Adipose tissue (tissue), 3 donors: Measurements from ENCODE around the gene CTBP1. TPM values are rescaled to one million over a fixed set of nuclear protein-coding genes. Genes with fewer than 3 reads are reported as not detected.

Source experiments
- H3K27ac ChIP-seq: one replicate; pipeline ENCODE4 v1.5.1; 2013; ENCODE audit warnings: low read depth, low read length
- WGBS, 3 donors: extraction: QIAGEN DNeasy Blood & Tissue Kit; methylation state at CpG; one replicate each; pipeline ENCODE4 v1.1.7; 2013; 5-methylcytosine and 5-hydroxymethylcytosine counted together
- polyA plus RNA-seq, 3 donors: library from polyadenylated mRNA; stranded (reverse); fragments of 200-250 nt; gene quantifications; one replicate each; pipeline ENCODE4 v1.2.3, GENCODE V29; 2013
- donor health status: healthy with polysubstance abuse.
- donor health status: Bipolar disorder and iron deficiency.
- donor health status: healthy.

CTBP1 gene
- polyA plus RNA-seq, 3 donors: 102 to 144 (median 109) TPM

DNA sequence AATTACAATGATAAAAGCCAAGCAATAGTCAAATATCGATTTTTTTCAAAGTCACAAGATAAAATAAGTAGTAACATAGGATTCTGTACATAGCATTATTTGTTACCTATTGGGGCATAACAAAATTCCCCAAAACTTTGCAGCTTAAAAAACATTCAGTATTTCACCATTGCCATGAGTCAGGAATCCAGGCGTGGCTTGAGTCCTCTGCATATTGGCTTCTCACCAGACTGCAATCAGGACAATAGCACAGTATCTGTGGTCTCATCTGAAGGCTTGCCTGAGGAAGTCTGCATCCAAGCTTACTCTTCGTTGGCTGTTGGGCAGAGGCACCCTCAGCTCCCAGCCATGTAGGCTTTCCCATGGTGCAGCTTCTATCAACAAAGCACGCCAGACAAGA is 6.2 kb upstream of the CTBP1 start:
- H3K27ac ChIP-seq: no peak overlapping the region
- WGBS, 3 donors: 92 to 97% (median 96%) methylated on average over 4 of the region's 4 CpGs

DNA sequence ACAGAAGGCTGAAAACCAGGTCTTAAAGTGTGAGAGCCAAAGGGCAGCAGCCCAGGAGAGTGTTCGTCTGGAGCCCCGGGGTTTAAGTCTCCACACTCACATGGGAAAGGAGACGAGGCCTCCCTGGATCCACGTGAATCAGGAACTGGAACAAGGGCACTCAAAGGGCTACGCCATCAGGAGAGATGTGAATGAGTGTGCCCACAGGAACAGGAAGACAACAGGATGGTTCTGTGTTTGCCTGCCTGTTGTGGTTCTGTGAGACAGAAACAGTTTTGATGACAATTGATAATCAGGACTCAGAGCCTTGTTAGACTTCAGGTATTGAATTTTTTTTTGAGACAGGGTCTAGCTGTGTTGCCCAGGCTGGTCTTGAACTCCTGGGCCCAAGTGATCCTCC is 4.9 kb upstream of the CTBP1 start:
- no peak overlapping the region for H3K27ac ChIP-seq
- WGBS, 3 donors: 91 to 97% (median 96%) methylated on average over 5 of the region's 5 CpGs

GRCh38 chr4:1252928-1253492 is 4.1 kb upstream of the CTBP1 start:
- WGBS, 3 donors: 96 to 98% (median 97%) methylated on average over 6 of the region's 6 CpGs
- no peak overlapping the region for H3K27ac ChIP-seq

GRCh38 chr4:1251773-1252066 is 2.8 kb upstream of the CTBP1 start:
- 94 to 99% (median 98%) methylated on average over 11 of the region's 11 CpGs for WGBS, 3 donors

GRCh38 chr4:1250921-1251772 is 2.2 kb upstream of the CTBP1 start:
- WGBS, 3 donors: 98% methylated on average over 33 of the region's 33 CpGs
- H3K27ac ChIP-seq: no peak overlapping the region

More at GRCh38 chr4:1251773-1252066, 2.8 kb upstream of the CTBP1 start:
- no peak overlapping the region for H3K27ac ChIP-seq

DNA sequence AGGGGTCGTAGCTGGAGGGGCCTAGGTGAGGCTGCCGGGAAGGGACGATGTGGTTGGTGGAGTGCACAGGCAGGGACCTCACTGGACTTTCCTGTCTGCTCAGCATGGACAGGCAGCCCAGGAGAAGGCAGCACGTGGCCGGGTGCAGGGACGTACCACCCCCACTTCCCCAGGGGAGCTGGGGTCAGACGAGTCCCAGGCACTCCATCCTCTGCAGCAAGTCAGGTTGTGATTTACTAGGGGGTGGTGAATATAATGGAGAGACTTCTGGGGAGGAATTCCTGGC is 1.5 kb upstream of the CTBP1 start:
- WGBS, 3 donors: 82 to 96% (median 92%) methylated on average over 7 of the region's 7 CpGs

GRCh38 chr4:1249731-1250526 is 999 bp upstream of the CTBP1 start:
- H3K27ac ChIP-seq: peak overlapping the region; percentile 96
- 15 to 34% (median 23%) methylated on average over 39 of the region's 39 CpGs for WGBS, 3 donors

More for the DNA sequence above, 1.5 kb upstream of the CTBP1 start:
- no peak overlapping the region for H3K27ac ChIP-seq

GRCh38 chr4:1249148-1249730 is 309 bp upstream of the CTBP1 start:
- peak overlapping the region; percentile 96 for H3K27ac ChIP-seq
- WGBS, 3 donors: 0% methylated on average over 46 to 86 of the region's 86 CpGs

GRCh38 chr4:1247864-1248244 is 1.1 kb downstream of the CTBP1 start:
- peak overlapping the region; percentile 74 for H3K27ac ChIP-seq
- 1% methylated on average over 29 to 40 of the region's 40 CpGs for WGBS, 3 donors

- 4 to 8% (median 7%) methylated on average over 45 to 48 of the region's 48 CpGs for WGBS, 3 donors
- H3K27ac ChIP-seq: peak overlapping the region; percentile 74
Observed at GRCh38 chr4:1246901-1247863, 1.7 kb downstream of the CTBP1 start.

- 19 to 56% (median 54%) methylated on average over 24 of the region's 24 CpGs for WGBS, 3 donors
- no peak overlapping the region for H3K27ac ChIP-seq
Observed at GRCh38 chr4:1246111-1246881, 2.6 kb downstream of the CTBP1 start.

- 40 to 85% (median 83%) methylated on average over 26 of the region's 26 CpGs for WGBS, 3 donors
- no peak overlapping the region for H3K27ac ChIP-seq
Observed at GRCh38 chr4:1245481-1246051, 3.4 kb downstream of the CTBP1 start.

GRCh38 chr4:1244978-1245471 is 3.9 kb downstream of the CTBP1 start:
- WGBS, 3 donors: 39 to 86% (median 81%) methylated on average over 19 of the region's 19 CpGs
- H3K27ac ChIP-seq: no peak overlapping the region

GRCh38 chr4:1244081-1244977 is 4.6 kb downstream of the CTBP1 start:
- WGBS, 3 donors: 40 to 70% (median 55%) methylated on average over 30 to 33 of the region's 33 CpGs

GRCh38 chr4:1243451-1244080 is 5.4 kb downstream of the CTBP1 start:
- no peak overlapping the region for H3K27ac ChIP-seq
- WGBS, 3 donors: 48 to 59% (median 56%) methylated on average over 15 of the region's 15 CpGs

More at GRCh38 chr4:1244081-1244977, 4.6 kb downstream of the CTBP1 start:
- no peak overlapping the region for H3K27ac ChIP-seq
